Mammary epithelial cell (primary cell): ENCODE measurements around the gene EHD4.

ENCODE experiments used
- CTCF ChIP-seq, 2 donors: IDR thresholded peaks in 1 of 2; conservative IDR thresholded peaks in 1 of 2; 2 replicates each; pipeline ENCODE4 v1.5.1; 2011 to 2012; ENCODE audit warnings: inconsistent platforms in 2 of 2, low read length in 2 of 2, mild to moderate bottlenecking in 2 of 2, control low read depth in 1 of 2, low read depth in 1 of 2; ENCODE audit not compliant: insufficient read depth in 1 of 2; ENCODE audit errors: extremely low read depth in 1 of 2
- EZH2 ChIP-seq: IDR thresholded peaks from 2 replicates; pipeline ENCODE4 v1.6.1; 2012; ENCODE audit warnings: low read length, inconsistent platforms, borderline replicate concordance

- no peak for TF ChIP-seq CTCF (conservative IDR thresholded peaks at IDR 0.05 in 1 of 2, IDR thresholded peaks at IDR 0.05 in 1 of 2; ENCODE audit: extremely low read depth in 1 of 2, insufficient read depth in 1 of 2, low read depth in 1 of 2, low read length in 2 of 2)
- TF ChIP-seq EZH2 = no peak
These were observed 104.0 kb downstream of the EHD4 start for GRCh38 chr15:41868321-41868720.
